Activated CD4-positive, alpha-beta T cell treated with anti-CD3 and anti-CD28 coated beads, Interleukin-2, amount 50 U/mL, for 16 hours (primary cell): ENCODE data around the gene NKIRAS2.

ENCODE experiments used
- DNase-seq: peaks from one replicate; pipeline ENCODE4 v3.0.0-alpha.2; 2020

The NKIRAS2 gene

DNA sequence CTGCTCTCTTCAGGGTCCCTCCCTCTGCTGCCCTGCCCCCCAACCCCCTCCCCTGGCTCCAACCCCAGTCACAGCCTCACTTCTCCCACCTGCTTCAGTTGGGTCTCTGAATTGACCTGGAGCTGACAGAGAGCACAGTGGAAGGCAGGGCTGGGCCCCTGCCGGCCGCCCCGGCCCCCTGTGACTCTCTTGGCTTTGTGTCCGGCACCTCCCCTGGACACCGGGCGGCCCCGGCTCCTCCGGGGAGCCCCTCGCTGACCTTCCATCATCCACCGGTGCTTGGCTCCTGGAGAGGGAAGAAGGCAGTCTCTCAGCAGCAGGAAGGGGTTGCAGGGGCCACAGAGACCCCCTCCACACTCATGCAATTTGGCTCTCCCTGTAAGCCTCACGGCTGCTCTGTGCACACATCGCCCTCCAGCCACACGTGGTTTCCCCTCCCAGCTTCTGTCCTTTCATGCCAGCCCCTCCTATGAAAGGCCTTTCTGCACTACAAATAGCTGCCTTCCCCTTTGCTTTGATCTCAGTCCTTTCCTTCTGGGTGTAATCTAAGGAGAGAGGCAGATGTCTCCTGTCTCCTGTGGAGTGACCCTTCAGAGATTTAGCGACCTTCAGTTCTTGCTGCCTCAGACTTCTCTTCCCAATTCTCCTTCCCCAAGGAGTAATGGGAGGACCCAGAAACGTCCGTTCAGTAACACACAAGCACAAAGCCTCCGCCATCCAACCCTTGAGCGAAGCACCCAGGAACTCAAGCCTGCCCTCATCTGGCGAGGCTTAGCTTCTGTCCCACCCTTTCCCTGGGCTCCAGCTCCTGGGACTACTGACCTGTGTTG, 8.3 kb downstream of the NKIRAS2 start:
- no peak for DNase-seq

DNA sequence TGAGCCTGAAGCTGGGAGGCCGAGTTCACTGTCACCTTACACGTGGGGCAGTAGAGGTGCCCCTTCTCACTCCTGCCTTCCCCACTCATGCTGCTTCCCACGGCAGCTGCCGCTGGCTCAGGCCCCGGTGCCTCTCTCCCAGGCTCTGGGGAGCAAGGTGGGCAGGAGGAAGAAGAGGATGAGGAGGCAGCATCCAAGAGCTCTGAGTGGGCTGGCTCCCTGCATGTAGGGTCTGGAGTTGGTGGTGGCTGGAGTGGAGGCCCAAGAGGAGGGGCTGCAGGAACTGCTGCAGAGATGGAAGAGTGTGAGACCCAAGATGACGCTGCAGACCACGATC, 8.9 kb downstream of the NKIRAS2 start:
- no peak for DNase-seq

DNA sequence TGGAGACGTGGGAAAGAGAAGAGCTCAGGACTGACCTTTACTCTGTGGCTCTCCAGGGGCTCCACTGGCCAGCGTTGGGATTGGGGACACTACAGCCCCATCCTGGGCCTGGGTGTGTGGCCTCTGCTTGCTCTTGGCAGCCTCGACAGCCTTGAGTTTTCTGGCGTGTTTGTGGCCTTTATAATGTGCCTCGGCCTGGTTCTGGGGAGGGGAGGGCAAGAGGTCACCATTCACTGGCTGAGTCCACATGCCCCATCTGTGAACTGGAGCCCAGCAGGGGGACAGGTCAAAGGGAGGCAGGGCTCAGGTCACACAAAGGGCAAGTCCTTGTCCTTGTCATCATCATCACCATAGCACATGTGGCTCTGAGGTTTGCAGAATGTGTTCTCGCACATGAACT, 11.7 kb downstream of the NKIRAS2 start:
- DNase-seq, result no peak

DNA sequence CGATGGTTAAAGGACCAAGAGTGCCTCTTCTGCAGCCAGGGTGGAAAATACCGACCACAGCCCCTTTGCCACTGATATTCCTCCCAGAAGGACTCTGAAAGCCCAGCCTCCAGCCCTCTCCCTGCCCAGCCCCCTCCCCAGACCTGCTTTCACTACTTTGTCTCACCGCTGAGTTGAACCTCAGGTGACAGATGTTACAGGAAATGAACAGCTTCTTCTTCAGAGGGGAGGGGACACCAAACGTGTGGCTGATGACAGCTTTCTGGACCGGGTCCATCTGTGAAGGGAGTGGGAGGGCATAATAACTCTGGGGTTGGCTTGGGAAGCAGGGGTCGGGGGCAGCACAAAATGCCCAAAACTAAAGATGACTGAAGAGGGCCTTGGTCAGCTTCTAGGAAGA, 14.2 kb downstream of the NKIRAS2 start:
- DNase-seq, result no peak

DNA sequence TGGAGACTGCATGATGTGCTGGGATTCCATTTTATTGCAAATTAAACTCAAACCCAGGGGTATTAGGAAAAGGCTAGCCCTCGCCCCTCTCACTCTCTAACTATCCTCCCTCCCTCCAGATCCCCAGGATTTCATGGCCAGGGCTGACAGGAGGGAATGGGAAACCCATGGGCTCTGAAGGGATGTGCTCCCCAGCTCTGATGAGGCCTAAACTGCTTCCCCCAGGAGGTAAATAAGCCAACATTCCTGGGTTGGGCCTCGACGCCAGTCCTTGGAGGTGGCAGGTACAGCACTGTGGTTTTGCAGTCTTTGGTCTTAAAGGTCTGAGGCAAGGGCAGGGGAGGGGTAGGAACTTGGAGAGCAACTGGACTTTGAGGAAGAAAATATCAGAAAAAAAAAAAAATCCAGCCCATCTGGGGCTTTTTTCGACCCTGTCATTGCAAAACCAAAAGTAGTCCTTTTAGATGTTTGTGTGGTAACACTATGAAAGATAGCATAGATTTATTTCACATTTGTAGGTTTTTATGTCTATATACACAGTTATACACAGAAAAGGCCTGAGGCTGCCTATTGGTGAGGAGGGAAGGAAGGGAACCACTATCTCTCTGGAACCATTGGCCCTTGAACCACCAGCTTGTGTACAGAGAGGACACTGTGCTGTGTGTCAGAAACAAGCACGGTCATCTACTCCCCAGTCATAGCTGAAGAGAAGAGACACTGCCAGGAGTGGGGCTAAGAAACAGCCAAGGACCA, 18.5 kb downstream of the NKIRAS2 start:
- no peak for DNase-seq

DNA sequence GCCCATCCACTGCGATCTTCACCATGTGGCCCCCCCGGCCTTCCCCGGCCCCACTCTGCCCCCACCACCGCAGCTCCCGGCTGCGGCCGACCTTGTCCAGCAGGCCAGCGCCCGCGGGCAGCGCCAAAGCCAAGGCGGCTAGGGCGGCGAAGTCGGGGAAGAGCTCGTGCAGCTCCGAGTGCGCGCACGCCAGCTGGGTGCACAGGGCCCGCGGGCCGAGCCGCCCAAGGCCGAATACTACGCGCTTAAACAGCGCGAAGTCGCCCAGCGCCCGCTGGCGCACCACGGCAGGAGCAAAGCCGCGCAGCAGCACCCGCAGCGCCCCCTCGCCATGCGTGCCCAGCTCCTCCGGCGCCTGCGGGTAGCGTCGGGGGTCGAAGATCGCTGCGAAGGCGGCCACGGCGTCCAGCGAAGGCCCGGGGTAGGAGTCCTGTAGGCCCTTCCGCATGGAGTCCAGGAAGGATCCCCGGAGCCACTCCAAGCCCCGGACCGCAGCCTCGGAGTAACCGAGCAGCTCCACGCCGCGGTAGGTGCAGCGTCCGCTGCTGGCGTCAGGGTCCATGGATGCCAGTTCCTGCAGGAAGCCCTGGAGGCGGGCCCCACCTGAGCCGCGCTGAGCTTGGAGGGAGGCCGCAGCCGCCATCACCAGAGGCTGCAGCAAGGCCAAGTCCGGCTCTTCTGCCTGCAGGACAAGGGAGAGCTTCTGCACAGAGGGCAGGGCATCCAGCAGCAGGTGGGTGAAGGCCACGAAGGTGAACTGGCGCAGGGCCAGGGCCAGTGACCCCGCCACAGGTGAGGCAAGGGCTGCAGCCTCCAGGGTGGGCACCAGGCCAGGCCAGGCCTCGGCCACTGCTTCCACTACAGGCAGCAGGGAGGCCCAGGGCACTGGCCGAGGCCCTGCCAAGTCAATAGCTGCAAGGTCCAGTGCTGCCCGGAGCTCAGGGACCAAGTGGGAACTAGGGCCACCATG, 20.2 kb downstream of the NKIRAS2 start:
- no peak for DNase-seq

DNA sequence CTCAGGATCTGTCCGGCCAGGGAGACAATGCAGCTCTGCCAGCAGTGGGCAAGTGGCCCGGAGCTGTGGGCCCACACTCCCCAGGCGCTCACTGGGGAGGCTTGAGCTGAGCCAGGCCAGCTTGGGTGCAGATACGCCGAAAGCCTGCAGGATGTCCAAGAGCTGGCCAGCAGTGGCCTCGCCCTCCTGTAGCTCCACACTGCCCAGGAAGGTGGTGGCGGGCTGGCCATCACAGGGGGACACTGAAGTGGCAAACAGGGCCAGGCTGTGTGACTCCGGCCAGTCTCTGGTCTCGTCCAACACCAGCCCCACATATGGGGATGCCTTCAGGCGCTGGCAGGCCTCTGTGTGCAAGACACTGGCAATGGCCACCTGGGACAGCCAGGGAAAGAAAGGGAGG, 20.9 kb downstream of the NKIRAS2 start:
- DNase-seq, result no peak

DNA sequence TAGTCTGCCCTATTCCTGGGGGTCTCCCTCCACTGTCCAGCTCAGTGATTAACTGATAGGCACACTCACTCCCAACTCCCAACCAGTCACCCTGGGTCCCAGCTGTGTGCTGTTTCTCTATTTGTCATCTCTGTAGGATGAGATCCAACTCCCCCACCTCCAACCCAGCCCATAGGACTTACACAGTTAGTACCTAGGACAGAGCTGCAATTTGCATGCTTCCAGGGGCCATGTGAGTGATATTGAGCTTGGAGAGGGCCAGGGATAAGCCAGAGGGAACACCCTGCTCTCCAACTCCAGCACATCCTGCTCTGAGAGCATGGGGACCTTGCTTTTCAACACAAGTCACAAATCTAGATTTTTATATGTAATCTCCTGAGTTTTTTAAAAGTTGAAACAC, 21.7 kb downstream of the NKIRAS2 start:
- DNase-seq, result no peak

DNA sequence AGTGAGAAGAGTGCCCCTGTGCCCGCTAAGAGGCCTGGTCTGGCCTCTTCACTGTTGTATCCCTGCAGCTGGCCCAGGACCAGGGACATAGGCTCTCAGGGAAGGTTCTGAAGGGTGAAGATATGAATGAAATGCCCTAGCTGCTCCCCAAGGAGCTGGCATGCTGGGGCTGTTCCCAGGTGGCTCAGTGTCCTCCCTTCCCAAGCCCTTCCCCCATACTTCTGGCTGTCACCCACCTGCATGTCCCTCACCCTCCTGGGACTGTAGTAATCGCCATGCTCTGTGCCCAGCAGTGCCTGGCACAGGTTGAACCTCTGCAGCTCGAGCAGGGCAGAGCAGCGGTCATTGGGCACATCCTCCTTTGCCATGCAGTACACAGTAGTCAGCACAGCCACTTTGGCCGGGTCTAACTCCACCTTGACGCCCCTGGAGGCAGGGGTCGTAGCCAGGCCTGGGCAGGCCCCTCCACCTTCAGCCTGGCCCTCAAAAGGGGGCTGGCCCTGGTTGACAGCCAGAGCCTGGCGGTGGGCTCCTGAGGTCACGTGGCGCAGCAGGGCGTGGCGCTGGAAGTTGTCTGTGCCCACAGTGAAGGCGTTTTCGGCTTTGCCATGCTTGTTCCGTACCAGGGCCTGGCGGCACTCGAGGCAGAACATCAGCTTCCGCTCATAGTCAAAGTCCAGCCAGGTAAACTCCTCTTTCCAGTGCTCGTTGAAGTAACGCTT, 22.9 kb downstream of the NKIRAS2 start:
- DNase-seq, result no peak

DNA sequence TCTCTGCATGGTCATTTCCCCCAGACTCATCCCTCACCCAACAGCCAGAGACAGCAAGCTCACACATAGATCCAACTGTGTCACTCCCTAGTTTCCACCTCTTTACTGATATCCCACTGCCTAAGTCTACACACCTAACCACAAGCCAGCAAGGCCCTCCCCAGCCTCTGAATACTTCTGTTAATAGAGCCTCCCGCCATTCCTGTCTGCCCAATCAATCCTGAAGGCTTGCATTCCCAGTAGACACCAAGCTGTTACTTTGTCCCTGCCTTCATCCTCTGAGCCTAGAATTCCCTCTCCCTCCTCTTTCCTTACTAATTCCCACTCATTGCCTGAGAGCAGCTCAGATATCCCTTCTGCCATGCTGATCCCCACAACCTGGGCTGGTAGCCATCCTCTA, 25.8 kb downstream of the NKIRAS2 start:
- no peak for DNase-seq

DNA sequence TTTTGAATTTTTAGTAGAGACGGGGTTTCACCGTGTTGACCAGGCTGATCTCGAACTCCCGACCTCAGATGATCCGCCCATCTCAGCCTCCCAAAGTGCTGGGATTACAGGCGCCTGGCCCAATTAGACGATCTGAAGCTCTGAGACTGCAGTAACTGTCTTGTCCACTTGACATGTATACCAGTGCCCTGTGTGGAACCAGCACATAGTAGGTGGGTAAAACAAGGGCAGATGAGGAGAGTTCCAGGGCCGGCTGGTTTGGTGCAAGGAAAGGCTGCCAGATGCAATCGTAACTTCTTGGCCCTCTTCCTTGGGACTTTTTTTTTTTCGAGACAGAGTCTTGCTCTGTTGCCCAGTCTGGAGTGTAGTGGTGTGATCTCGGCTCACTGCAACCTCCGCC, 27.5 kb downstream of the NKIRAS2 start:
- DNase-seq, result no peak

DNA sequence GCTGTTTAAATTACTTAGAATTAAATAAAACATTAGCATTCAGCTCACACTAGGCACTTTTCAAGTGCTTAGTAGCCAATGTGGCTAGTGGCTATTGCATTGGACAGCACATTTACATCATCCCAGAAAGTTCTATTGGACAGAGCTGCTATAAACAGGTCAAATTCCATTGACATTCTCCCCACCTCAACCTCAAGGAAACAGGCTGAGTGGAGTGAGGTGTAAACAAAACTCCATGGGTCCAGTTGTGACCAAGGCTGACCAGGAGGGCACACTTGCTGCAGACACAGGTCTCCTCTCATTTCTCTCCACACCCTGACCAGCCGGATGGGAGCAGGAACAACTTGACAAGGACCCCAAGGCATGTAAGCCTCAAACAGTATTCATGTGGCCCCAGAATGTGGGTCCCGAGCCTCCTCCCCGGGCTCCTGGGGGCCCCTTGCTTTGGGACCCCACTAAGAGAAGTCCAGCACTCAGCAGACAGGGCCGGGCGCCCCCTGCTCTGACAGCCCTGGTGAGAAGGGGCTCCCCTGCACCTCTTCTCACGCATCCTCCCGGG, 30.0 kb downstream of the NKIRAS2 start:
- DNase-seq, result no peak

DNA sequence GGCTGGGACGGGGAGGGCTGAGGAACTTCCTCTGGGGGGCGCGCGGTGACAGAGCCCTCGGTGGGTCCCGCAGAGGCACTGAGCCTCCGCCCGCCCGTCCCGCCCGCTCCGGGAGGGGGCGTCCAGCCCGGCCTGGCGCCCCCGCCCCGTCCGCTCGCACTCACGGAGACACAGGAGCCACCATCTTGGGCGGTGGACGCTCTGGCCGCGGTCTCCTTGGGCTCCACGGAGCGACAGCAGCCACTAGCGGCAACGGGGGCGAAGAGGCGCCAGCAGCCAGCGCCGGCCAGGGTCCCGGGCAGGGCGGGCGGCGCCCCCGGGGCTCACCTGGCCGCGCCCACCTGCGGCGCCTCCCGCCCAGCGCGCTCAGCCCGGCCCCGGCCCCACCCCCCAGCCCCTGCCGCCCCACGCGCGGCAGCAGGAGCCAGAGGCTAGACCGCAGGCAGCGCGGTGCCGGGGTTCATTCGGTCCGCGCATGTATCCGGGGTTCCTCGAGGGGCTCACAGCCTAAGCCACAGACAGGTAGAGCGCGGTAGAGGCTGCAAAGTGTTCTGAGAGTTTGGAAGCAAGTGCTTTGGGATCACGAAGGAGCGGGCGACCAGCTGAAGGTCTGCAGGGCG, 30.6 kb downstream of the NKIRAS2 start, which contains the start of gene C17orf113:
Gene C17orf113, minus strand, starts transcription at position 209 of the 620 bp plus-strand sequence. CDS start 7,225 bp downstream, outside the sequence.
- no peak for DNase-seq

DNA sequence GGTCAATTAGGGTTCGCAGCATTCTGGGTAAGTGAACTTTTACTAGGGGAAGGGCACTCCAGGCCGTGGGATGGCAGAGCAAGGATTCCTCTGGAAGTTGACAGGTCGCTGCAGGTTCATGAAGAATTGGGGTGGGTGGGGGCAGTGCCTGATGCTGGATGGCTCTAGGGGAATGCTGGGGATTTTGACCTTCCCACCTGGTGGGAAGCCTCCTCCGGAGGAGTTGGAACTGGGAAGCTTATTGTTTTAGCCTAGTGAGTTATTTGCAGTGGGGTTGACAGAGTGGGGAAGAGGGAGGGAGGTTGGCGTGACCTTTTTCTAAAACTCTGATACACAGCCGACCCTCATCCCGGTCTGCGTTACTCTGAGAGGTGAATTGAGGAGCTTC, 31.1 kb downstream of the NKIRAS2 start:
- no peak for DNase-seq

DNA sequence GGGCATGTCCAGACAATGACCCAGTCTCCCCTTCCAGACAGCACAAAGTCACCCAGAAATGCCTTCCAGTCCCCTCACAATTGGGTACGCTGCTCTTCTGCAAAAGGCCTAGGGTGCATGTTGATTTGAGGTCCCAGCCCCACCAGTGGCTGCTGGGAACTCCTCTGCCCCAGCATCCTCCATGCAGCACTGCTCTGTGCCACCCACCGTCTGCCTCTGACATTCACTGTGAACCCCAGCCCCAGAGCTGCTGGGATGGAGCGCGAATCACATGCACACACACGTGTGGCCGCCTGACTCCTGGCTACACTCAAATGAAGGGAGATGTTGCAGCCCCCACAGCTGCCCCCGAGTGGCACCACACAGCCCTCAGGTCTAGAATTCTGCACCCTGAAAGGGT, 31.8 kb downstream of the NKIRAS2 start:
- no peak for DNase-seq

DNA sequence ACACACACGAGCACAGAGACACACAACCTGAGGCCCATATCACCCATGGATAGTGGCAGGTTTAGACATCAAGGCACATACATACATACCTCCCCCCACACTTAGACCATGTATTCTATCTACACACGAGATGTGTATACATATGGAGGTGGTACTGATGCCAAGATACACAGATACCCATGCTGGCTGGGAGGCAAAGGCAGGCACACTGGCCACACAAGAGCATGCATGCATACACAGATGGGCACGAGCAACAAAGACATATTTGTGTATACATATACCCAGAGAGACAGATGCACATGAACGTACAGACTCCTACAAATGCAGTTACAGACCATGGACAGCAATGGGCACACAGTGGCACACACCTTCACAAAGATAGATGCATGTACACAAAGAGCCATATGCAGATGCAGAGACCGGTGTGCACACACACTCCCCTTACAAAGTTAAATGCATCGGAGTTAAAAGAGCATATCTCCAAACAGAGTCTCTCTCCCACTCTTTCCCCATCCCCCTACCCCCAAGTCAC, 32.5 kb downstream of the NKIRAS2 start:
- DNase-seq, result no peak

DNA sequence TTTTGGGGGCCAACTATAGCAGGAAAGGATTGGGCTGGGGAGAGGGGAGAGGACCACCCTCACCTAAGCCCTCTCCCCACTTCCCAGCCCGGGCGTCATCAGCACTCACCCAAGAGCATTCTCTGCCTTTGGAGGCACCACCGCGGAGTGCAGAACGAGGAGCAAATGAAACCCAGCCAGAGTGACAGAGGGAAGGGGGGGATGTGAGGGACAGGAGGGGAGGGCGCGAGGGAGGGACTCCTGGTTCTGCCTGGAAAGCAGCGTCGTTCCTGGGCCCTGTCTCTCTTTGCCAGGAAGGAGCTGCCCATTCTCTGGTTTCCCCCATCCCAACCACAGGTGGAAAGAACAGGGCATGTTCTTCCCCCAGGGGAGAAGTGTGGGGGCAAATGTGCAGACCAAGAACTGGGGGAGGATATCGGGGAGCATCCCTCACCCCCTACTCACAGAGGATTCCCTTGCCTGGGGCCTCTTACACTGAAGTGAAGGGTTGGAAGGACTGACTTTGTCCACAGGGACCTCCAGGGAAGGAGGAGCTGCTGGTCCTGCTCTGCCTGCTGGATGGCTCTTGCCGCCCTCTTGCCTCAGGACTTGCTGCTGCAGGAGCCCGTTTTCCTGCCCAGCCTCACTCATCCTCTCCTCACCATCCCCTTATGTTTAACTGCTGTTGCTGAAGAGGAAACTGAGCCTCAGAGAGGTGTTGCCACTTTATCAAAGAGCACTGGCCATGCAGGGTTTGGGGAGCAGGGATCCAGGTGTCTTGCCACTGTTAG, 34.0 kb downstream of the NKIRAS2 start:
- no peak for DNase-seq

DNA sequence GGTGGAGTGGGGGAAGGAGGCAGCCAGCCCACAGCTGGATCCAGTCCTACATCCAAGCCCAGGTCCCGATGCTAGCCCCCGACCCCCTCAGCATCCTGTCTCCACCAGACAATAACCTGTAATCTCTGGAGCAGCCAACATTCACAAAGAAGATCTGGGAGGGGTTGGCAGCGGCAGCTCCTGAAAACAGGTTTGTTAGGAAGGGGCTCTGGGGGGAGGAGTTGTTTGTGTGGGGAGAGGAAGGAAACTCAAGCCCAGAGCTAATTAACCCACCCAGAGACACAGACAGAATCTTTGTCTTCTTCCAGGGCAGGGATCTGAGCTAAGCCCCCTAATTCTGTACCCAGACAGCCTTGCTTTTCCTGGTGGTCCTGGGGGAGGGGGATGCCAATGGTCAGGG, 35.1 kb downstream of the NKIRAS2 start:
- no peak for DNase-seq

DNA sequence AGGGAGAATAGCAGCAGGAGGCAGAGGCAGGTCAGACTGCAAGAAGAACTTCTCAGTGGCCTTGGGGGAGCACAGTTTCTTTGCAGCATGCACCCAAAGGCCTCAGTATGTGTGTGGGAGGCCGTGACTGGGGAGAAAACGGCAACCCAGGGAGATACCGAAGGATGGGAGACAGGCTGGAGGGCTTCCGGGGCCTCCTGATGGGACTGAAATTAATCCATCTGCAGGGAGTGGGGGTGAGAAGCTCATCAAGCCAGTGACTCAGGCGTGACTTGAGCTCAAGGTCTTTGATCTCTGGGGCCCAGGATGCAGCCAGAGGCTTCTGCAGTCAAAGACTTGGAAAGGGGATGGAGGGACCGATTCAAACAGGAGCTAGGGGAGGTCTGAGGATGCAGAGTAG, 35.6 kb downstream of the NKIRAS2 start:
- DNase-seq, result no peak

DNA sequence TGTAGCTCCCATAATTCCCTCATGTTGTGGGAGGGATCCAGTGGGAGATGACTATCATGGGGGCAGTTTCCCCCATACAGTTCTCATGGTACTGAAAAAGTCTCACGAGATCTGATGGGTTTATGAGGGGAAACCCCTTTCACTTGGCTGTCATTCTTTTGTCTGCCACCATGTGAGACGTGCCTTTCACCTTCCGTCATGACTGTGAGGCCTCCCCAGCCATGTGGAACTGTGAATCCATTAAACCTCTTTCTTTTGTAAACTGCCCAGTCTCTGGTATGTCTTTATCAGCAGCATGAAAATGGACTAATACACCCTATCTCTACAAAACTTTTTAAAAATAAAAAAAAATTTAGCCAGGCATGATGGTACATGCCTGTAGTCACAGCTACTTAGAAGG, 36.7 kb downstream of the NKIRAS2 start:
- no peak for DNase-seq

DNA sequence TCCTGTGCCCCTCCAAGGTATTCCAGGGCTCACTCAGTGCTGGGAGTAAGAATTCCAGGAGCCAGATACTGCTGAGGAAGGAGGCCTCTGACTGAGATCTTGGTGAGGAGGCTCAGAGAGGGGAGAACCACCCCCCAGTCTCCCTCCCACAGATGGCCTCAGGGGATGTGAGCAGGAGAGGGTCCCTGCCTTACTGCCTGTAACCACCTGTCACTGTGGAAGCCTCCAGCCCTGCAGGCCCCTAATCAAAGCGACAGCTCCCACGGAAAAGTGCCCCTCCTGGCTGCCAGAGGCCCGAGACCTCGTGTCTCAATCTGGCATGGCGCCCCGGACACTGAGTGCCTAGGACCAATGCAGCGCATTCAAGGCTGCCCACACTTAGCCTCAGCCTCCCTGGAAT, 38.2 kb downstream of the NKIRAS2 start:
- DNase-seq, result no peak
